Activated naive CD4-positive, alpha-beta T cell treated with anti-CD3 and anti-CD28 coated beads, Interleukin-2, amount 10 ng/mL, durations not matched to agents 7 days and 5 days (primary cell): ENCODE data around the gene IGF2BP2.
"Not testable (repeated sequence)": the region's sequence is repeated elsewhere in the genome, so short reads cannot be mapped to it uniquely, and the experiment has no call there.

ENCODE experiments used
- CTCF ChIA-PET: fragments of 350-600 bp; sonication (Branson Sonifier 250); formaldehyde crosslinking; loops from one replicate; lab custom pipeline; 2021; ENCODE audit warnings: antibody characterized with exemption; lab: Charles Lee
- DNase-seq: peaks from one replicate; pipeline ENCODE4 v3.0.0-alpha.2; 2020
- H3K27ac Mint-ChIP-seq: one replicate; pipeline ENCODE4 v1.8.0; 2021; ENCODE audit warnings: mild to moderate bottlenecking, moderate library complexity, mixed read lengths
- H3K27me3 Mint-ChIP-seq: one replicate; pipeline ENCODE4 v1.8.0; 2021; ENCODE audit warnings: mild to moderate bottlenecking, mixed read lengths
- H3K36me3 Mint-ChIP-seq: one replicate; pipeline ENCODE4 v1.8.0; 2021; ENCODE audit warnings: mixed read lengths
- H3K4me1 Mint-ChIP-seq: one replicate; pipeline ENCODE4 v1.8.0; 2021; ENCODE audit warnings: mixed read lengths
- H3K4me3 Mint-ChIP-seq: one replicate; pipeline ENCODE4 v1.8.0; 2021; ENCODE audit warnings: mild to moderate bottlenecking, moderate library complexity, mixed read lengths
- H3K9me3 Mint-ChIP-seq: one replicate; pipeline ENCODE4 v1.8.0; 2021; ENCODE audit warnings: mixed read lengths

Gene IGF2BP2

DNA sequence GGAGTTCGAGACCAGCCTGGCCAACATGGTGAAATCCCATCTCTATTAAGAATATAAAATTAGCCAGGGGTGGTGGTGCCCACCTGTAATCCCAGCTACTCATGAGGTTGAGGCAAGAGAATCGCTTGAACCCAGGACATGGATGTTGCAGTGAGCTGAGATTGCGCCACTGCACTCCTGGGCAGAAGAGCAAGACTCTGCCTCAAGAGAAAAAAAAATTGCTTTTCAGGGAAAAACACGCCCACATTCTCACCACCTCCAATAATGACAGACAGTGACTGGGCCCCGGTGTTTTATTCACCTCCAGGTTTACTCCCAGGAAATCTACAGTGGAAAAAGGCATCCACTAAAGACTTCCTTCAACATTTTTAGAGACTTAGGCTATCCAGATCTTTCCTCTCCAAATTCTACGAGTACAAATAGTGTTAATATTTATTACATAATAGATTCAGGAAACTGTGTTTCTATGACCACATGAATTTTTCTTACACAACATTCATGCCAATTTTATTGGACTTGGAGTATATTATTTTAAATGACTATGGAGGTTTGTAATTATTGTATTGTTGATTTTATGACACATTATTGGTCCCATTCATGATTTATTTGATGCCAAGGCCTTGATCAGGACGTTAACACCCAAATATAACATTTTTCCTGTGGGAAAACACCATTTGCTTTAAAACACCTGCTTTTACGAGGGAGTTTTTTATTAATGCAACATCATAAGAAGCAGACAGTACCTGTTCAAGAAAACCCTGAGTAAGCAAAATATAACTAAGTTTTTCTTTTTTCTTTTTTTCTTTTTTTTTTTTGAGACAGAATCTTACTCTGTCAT, 26.6 kb downstream of the IGF2BP2 start:
- CTCF ChIA-PET, result no interaction called here

DNA sequence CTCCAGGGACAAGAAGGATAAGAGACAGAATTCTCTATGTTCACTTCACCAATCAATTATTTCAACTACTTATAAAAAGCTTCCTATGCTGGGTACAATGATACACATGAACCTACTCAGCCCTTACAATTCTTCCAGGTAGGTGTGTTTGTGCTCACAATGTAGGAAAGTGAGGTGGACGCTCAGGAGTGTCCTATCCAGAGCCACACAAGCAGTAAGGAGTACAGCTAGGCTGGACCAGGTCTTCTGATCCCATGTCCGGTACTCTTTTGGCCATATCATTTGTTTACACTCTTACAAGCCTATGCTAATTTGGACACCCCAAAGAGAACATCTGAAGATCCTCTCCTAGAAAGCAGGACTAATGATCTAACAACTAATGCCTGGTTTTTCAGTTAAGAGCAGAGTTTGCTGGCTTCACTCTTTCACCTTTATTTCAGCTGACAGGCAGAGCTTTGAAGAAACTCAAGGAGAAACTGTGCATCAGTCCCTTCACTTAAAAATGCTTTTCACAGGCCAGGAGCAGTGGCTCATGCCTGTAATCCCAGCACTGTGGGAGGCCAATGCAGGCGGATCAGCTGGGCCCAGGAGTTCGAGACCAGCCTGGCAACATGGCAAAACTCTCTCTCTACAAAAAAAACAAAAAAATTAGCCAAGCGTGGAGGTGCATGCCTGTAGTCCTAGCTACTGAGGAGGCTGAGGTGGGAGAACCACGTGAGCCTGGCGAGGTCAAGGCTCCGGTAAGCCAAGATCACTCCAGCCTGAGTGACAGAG, 27.5 kb downstream of the IGF2BP2 start:
- Mint-ChIP-seq H3K27me3 (peaks cover 9% of the 10 kb centered on the region), H3K27ac (no peak overlapping the region), H3K9me3 (no peaks in the 10 kb centered on the region), H3K4me3 (no peak overlapping the region), H3K4me1 (peaks cover 9% of the 10 kb centered on the region), H3K36me3 (no peaks in the 10 kb centered on the region)
- DNase-seq, result no peak
- CTCF ChIA-PET, result no interaction called here

More for the DNA sequence above, 26.6 kb downstream of the IGF2BP2 start:
- DNase-seq, result no peak
- Mint-ChIP-seq H3K27ac (no peak overlapping the region), H3K4me1 (peaks cover 9% of the 10 kb centered on the region), H3K4me3 (no peak overlapping the region), H3K9me3 (no peaks in the 10 kb centered on the region), H3K27me3 (peaks cover 9% of the 10 kb centered on the region), H3K36me3 (no peaks in the 10 kb centered on the region)

DNA sequence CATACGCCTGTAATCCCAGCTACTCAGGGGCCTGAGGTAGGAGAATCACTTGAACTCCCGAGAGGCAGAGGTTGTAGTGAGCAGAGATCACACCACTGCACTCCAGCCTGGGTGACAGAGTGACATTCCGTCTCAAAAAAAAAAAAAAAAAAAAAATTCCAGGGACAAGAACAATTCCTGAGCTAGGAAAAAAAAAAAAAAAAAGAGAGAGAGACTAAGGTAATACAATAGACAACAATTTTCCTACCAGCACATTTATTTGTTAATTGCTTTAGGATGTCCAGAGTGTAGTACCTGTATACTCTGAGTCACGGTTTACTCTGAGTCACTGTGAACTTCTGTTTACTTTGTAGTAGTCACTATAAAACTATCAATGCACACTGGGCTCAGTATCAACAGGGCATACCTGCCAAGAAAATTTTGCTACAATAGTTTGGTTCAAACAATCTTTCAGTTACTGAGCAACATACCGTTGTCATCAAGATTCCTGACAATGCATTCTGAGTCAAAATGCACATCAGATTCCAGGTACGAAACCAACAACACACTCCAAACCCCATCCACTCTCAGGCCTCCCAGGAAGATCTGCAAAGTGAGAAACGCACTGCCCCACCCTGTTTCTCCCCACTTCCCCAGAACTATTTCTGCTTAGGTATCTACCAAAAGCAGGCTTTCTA, 28.3 kb downstream of the IGF2BP2 start:
- H3K27ac Mint-ChIP-seq, result no peak overlapping the region
- H3K36me3 Mint-ChIP-seq, result no peaks in the 10 kb centered on the region
- H3K4me3 Mint-ChIP-seq, result no peak overlapping the region
- H3K9me3 Mint-ChIP-seq, result no peaks in the 10 kb centered on the region
- no peak for DNase-seq
- CTCF ChIA-PET, result no interaction called here
- H3K4me1 Mint-ChIP-seq, result peaks cover 9% of the 10 kb centered on the region
- H3K27me3 Mint-ChIP-seq, result peaks cover 11% of the 10 kb centered on the region

DNA sequence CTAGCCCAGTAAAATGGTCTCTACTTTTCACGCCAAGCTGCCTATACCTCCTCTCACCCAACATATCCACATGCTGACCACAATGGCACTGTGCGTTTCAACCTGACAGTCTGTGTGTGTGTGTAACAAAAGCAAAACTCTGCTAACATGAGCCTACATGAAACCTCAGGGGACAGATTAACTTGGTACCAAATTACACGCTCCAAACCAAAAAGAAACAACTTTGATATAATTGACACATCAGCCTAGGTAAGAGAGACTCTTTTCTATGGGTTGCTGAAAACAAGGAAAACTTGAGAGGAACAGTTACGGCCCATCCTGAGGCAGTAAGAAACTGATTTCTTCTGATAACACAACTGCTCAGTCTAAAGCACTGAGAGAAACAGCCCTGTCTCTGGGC, 31.5 kb downstream of the IGF2BP2 start:
- no peak for DNase-seq
- Mint-ChIP-seq H3K9me3 (no peaks in the 10 kb centered on the region), H3K4me1 (peaks cover 9% of the 10 kb centered on the region), H3K36me3 (no peaks in the 10 kb centered on the region), H3K27me3 (peaks cover 10% of the 10 kb centered on the region), H3K4me3 (no peak overlapping the region), H3K27ac (no peak overlapping the region)
- CTCF ChIA-PET, result no interaction called here

DNA sequence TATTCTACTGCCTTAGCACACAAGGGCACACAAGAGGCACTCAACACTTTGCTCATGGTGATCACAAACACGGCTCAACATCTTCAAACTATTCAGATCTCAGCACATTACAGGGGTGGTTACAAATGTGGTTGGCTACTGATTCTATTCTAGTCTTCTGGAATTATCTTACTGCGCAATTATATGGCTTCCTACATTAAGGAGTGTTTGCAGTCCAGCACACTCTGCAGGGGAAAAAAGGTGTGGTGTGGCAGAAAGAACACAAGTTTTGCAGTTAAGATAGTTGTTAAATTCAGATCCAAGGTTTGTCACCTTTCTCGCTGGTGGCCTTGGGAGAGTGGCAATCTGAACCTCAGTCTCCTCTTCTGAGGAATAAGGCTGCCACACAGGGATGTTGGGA, 31.9 kb downstream of the IGF2BP2 start:
- CTCF ChIA-PET, result no interaction called here
- DNase-seq, result no peak
- H3K4me3 Mint-ChIP-seq, result no peak overlapping the region
- H3K27ac Mint-ChIP-seq, result no peak overlapping the region
- H3K36me3 Mint-ChIP-seq, result no peaks in the 10 kb centered on the region
- peaks cover 9% of the 10 kb centered on the region for H3K4me1 Mint-ChIP-seq
- peaks cover 10% of the 10 kb centered on the region for H3K27me3 Mint-ChIP-seq
- no peaks in the 10 kb centered on the region for H3K9me3 Mint-ChIP-seq

DNA sequence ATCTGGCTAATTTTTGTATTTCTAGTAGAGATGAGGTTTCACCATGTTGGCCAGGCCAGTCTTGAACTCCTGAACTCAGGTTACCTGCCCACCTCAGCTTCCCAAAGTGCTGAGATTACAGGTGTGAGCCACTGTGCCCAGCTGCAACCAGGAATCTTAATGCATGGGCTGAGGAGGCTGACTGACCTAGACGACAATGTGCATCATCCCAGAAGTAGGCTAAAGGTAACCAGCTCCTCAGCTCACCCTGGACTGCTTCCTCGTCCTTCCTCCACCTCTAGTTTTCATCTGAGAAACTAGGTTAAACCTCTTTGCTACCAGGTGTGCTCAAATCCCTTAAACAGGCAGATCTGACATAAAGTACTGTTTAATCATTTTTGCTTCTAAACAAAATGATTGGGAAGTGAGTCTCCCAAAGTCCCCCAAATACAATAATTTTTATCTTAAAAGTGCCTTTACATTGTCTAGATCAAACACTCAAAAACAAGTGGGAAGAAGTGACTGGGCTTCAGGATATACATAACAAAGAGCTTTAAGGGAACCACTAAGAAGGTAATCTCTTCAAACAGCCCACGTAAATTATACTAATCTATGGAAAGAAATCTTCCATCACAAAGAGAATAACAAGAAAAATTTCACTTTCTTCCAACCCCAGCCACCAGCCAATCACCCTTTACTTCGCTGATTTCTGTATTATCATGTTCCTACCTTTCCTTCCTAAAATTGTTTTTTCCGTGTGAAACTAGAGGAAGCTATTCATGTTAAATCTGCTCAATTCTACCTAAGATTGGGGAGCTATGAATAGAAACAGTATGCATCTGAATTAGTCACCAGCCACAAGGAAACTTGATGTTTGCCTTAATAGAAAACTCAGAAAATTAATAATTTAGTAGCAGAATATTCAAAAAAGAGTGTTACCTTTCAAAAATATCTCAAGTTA, 34.7 kb downstream of the IGF2BP2 start:
- Mint-ChIP-seq H3K4me1 (peaks cover 7% of the 10 kb centered on the region), H3K36me3 (no peaks in the 10 kb centered on the region), H3K4me3 (no peak overlapping the region), H3K9me3 (no peaks in the 10 kb centered on the region), H3K27ac (no peak overlapping the region), H3K27me3 (peaks cover 10% of the 10 kb centered on the region)
- CTCF ChIA-PET, result interaction anchor here (0.8 to 1.9 kb wide), 2 partner anchors 17 to 21 kb away, joined by 3 to 9 read pairs; no protein-coding TSS in a partner anchor
- no peak for DNase-seq

DNA sequence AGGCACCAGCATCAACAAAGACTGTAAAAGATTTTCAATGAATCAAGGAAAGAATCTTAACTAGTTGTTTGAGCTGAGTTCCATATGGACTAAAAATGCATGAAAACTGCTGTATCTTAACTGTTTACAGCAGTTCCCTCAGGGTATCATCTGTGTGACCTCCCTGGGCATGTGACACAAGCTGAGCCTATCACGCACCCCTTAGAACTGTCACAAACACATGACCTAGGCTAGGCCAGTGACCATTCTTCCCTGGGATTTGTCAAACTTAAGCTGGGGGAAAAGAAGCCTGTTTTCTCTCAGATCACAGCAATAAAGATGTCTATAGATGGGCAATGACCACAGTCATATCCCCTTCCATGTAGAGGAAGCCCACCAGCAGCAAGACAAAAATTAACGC, 35.7 kb downstream of the IGF2BP2 start:
- H3K27ac Mint-ChIP-seq, result no peak overlapping the region
- CTCF ChIA-PET, result interaction anchor here (1.9 kb wide), 1 partner anchor 20 kb away, joined by 9 read pairs; no protein-coding TSS in a partner anchor
- no peak for DNase-seq
- H3K36me3 Mint-ChIP-seq, result no peaks in the 10 kb centered on the region
- H3K4me3 Mint-ChIP-seq, result no peak overlapping the region
- H3K9me3 Mint-ChIP-seq, result no peaks in the 10 kb centered on the region
- H3K4me1 Mint-ChIP-seq, result no peaks in the 10 kb centered on the region
- peaks cover 11% of the 10 kb centered on the region for H3K27me3 Mint-ChIP-seq

DNA sequence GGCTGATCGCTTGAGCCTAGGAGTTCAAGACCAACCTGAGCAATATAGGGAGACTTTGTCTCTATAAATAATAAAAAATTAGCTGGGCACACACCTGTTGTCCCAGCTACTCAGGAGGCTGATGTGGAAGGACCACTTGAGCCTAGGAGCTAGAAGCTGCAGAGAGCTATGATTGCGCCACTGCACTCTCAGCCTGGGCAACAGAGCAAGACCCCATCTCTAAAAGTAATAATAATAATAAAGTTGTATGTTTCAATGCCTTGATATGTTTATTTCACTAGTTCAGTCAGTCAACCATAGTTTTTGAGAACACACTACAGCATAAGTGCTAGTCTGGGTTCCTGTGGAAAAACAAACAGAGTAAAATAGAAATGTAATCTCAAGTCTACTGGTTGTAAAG, 36.5 kb downstream of the IGF2BP2 start:
- Mint-ChIP-seq H3K4me1 (no peaks in the 10 kb centered on the region), H3K36me3 (no peaks in the 10 kb centered on the region), H3K9me3 (no peaks in the 10 kb centered on the region), H3K27me3 (peaks cover 13% of the 10 kb centered on the region), H3K4me3 (no peak overlapping the region), H3K27ac (no peak overlapping the region)
- CTCF ChIA-PET, result no interaction called here
- no peak for DNase-seq

DNA sequence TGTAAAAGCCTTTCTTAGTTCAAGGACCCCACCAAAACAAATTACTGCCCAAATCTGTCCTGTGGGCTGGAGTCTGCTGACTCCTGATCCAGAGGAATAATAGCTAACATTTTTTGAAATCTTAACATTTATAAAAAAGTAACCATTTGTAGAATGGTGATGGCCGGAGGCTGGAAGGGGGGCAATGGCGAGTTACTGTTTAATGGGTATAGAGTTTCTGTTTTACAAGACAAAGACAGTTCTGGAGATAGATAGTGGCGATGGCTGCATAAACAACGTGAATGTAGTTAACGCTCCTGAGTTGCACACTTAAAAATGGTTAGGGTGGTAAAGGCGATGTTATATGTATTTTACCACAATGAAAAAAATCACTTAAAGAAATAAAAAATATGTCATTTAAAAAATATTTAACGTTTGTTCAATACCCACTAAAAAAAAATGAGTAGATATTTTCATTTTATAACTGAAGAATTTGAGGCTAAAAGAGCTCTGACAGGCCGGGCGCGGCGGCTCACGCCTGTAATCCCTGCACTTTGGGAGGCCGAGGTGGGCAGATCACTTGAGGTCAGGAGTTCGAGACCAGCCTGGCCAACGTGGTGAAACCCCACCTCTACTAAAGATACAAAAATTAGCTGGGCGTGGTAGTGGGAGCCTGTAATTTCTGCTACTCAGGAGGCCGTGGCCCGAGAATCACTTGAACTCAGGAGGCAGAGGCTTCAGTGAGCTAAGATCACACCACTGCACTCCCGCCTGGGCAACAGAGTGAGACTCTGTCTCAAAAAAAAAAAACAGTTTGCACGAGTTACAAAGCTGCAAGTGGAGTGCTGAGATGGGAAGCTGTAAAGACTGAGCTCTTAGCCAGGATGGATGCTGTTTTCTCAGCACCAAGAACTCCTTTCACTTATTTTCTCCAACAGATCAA, 37.6 kb downstream of the IGF2BP2 start:
- Mint-ChIP-seq H3K4me1 (no peaks in the 10 kb centered on the region), H3K27me3 (peaks cover 16% of the 10 kb centered on the region), H3K27ac (no peak overlapping the region), H3K4me3 (no peak overlapping the region), H3K9me3 (no peaks in the 10 kb centered on the region), H3K36me3 (no peaks in the 10 kb centered on the region)
- DNase-seq, result no peak
- CTCF ChIA-PET, result interaction anchor here (1.8 kb wide), 1 partner anchor 11 kb away, joined by 4 read pairs; no protein-coding TSS in a partner anchor

DNA sequence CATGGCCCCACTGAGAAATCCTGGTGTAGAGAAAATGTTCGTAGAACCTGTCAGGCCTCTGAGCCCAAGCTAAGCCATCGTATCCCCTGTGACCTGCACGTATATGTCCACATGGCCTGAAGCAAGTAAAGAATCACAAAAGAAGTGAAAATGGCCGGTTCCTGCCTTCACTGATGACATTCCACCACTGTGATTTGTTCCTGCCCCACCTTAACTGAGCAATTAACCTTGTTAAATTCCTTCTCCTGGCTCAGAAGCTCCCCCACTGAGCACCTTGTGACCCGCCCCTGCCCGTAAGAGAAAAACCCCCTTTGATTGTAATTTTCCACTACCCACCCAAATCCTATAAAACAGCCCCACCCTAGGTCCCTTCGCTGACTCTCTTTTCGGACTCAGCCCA, 38.6 kb downstream of the IGF2BP2 start:
- H3K4me3 Mint-ChIP-seq, DNase-seq, H3K27ac Mint-ChIP-seq, H3K36me3 Mint-ChIP-seq, H3K4me1 Mint-ChIP-seq, H3K9me3 Mint-ChIP-seq: not testable (repeated sequence)
- CTCF ChIA-PET, result interaction anchor here (1.8 kb wide), 1 partner anchor 10 kb away, joined by 4 read pairs; no protein-coding TSS in a partner anchor
- H3K27me3 Mint-ChIP-seq, result peaks cover 11% of the 10 kb centered on the region

DNA sequence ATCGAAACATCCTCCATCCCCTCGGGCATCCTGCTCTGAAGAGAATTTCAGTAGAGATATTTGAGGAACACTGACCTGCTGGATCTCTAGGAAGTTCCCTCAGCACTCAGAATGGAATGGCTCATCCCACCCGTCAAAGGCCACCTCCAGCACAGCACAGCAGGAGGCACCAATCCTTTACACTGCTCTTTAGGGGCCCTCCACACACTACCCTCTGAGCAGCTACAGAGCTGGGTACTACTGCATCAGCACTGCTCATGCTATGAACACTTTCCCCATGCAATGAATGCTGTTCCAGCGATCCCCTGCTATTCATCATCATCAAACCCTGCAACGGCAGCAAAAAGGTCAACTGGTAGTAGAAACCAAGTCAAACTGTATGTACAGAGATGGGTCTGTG, 40.5 kb downstream of the IGF2BP2 start:
- no peaks in the 10 kb centered on the region for H3K4me1 Mint-ChIP-seq
- DNase-seq, result no peak
- H3K27ac Mint-ChIP-seq, result no peak overlapping the region
- no peaks in the 10 kb centered on the region for H3K9me3 Mint-ChIP-seq
- peaks cover 10% of the 10 kb centered on the region for H3K27me3 Mint-ChIP-seq
- H3K36me3 Mint-ChIP-seq, result no peaks in the 10 kb centered on the region
- no peak overlapping the region for H3K4me3 Mint-ChIP-seq
- CTCF ChIA-PET, result no interaction called here

DNA sequence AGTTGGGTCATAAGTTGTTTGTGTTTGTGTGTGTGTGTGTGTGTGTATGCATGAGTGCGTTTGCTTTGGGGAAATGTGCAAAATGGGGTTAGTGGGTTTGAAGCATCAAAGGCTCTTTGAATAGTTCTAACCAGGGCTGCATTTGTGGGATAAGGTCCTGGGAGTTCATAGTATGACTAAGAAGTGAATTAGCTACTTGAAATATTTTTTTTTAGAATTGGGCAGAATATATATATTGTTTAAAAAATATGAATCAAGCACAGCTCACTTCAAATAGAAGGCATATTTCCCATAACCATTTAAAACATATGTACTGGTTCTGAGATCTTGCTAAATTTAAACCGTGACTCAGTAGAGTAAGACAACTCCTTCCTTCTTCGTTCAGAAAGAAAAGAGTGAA, 43.1 kb downstream of the IGF2BP2 start:
- Mint-ChIP-seq H3K27ac (no peak overlapping the region), H3K4me3 (no peak overlapping the region), H3K4me1 (no peaks in the 10 kb centered on the region), H3K27me3 (peaks cover 10% of the 10 kb centered on the region), H3K36me3 (no peaks in the 10 kb centered on the region), H3K9me3 (no peaks in the 10 kb centered on the region)
- CTCF ChIA-PET, result interaction anchor here (1.3 kb wide), 1 partner anchor 122 kb away, joined by 3 read pairs; no protein-coding TSS in a partner anchor
- DNase-seq, result no peak
